TTC549 (cell line): ENCODE data around the gene ZFAND2A.
"Not testable (repeated sequence)": the region's sequence is repeated elsewhere in the genome, so short reads cannot be mapped to it uniquely, and the experiment has no call there.

Experiments
- FAIRE-seq: peaks from 2 replicates; lab custom pipeline; 2012; peaks lifted over from hg19 to GRCh38; lab: Jason Lieb, UNC

The ZFAND2A gene

GRCh38 chr7:1122832-1123501 lies 37.0 kb downstream of the ZFAND2A start:
- no peak for FAIRE-seq

GRCh38 chr7:1121886-1122831 lies 37.8 kb downstream of the ZFAND2A start:
- FAIRE-seq: no peak

GRCh38 chr7:1121476-1121875 lies 38.5 kb downstream of the ZFAND2A start:
- no peak for FAIRE-seq

- no peak for FAIRE-seq
Measured at GRCh38 chr7:1120791-1121190, 39.2 kb downstream of the ZFAND2A start.

- no peak for FAIRE-seq
Measured at GRCh38 chr7:1119201-1119600, 40.8 kb downstream of the ZFAND2A start.

GRCh38 chr7:1117321-1117928 lies 42.6 kb downstream of the ZFAND2A start:
- no peak for FAIRE-seq

- not testable (repeated sequence) for FAIRE-seq
Measured at GRCh38 chr7:1116383-1117008, 43.5 kb downstream of the ZFAND2A start.

GRCh38 chr7:1115171-1116045 lies 44.6 kb downstream of the ZFAND2A start:
- FAIRE-seq: not testable (repeated sequence)

GRCh38 chr7:1114505-1114904 lies 45.5 kb downstream of the ZFAND2A start:
- no peak for FAIRE-seq

- FAIRE-seq: no peak
Measured at GRCh38 chr7:1114088-1114487, 45.9 kb downstream of the ZFAND2A start.

- FAIRE-seq: no peak
Measured at GRCh38 chr7:1113548-1113885, 46.5 kb downstream of the ZFAND2A start.

- FAIRE-seq: no peak
Measured at GRCh38 chr7:1112625-1113547, 47.1 kb downstream of the ZFAND2A start.

GRCh38 chr7:1112109-1112508 lies 47.9 kb downstream of the ZFAND2A start:
- no peak for FAIRE-seq

GRCh38 chr7:1111156-1111555 lies 48.8 kb downstream of the ZFAND2A start:
- no peak for FAIRE-seq

GRCh38 chr7:1110358-1110757 lies 49.6 kb downstream of the ZFAND2A start:
- no peak for FAIRE-seq

GRCh38 chr7:1109581-1110310 lies 50.2 kb downstream of the ZFAND2A start:
- no peak for FAIRE-seq

- FAIRE-seq: no peak
Measured at GRCh38 chr7:1108264-1108920, 51.6 kb downstream of the ZFAND2A start.

- no peak for FAIRE-seq
Measured at GRCh38 chr7:1106793-1107421, 53.1 kb downstream of the ZFAND2A start.
